Kidney (tissue), 14 donors: Measurements from ENCODE around the gene ENTPD1. TPM values are rescaled to one million over a fixed set of nuclear protein-coding genes. Genes with fewer than 3 reads are reported as not detected.
A peak's percentile ranks its signal among the peaks of the same experiment; 100 is the strongest.

Experiments
- DNase-seq, 5 donors: peaks; one replicate each; pipeline ENCODE4 v3.0.0-alpha.2; 2013 to 2020
- FAIRE-seq: peaks from 2 replicates; lab custom pipeline; 2012; peaks lifted over from hg19 to GRCh38; lab: Jason Lieb, UNC
- H3K27ac ChIP-seq, 2 donors: one replicate each; pipeline ENCODE4 v1.7.0; 2013; ENCODE audit warnings: low read depth in 2 of 2, low read length in 2 of 2, inconsistent platforms in 1 of 2
- H3K27me3 ChIP-seq: one replicate; pipeline ENCODE4 v1.7.1; 2013; ENCODE audit warnings: low read length, inconsistent platforms; ENCODE audit not compliant: control insufficient read depth, insufficient read depth
- H3K36me3 ChIP-seq, 3 donors: one replicate each; pipeline versions ENCODE4 v1.7.0 to v1.7.1; 2013; ENCODE audit warnings: low read length in 3 of 3, control low read depth in 1 of 3, inconsistent platforms in 1 of 3; ENCODE audit not compliant: insufficient read depth in 3 of 3, control insufficient read depth in 2 of 3
- H3K4me1 ChIP-seq, 3 donors: one replicate each; pipeline versions ENCODE4 v1.7.0 to v1.7.1; 2013; ENCODE audit warnings: low read length in 3 of 3, inconsistent platforms in 1 of 3, low read depth in 1 of 3; ENCODE audit not compliant: control insufficient read depth in 2 of 3, insufficient read depth in 2 of 3
- H3K4me3 ChIP-seq, 3 donors: one replicate each; pipeline versions ENCODE4 v1.7.0 to v1.8.1; 2013; ENCODE audit warnings: low read length in 3 of 3, control low read depth in 1 of 3, inconsistent platforms in 1 of 3
- H3K9ac ChIP-seq, 3 donors: one replicate each; pipeline versions ENCODE4 v1.7.0 to v1.7.1; 2013; ENCODE audit warnings: low read length in 3 of 3, control low read depth in 1 of 3, inconsistent platforms in 1 of 3
- H3K9me3 ChIP-seq, 3 donors: one replicate each; pipeline versions ENCODE4 v1.7.0 to v1.7.1; 2013; ENCODE audit warnings: low read length in 3 of 3, control low read depth in 1 of 3, inconsistent platforms in 1 of 3; ENCODE audit not compliant: control insufficient read depth in 2 of 3, insufficient read depth in 1 of 3
- CTCF ChIP-seq: IDR thresholded peaks from 3 replicates; pipeline ENCODE4 v1.5.1; 2012; ENCODE audit warnings: mild to moderate bottlenecking, moderate library complexity, borderline replicate concordance; ENCODE audit not compliant: insufficient read depth; ENCODE audit errors: extremely low read depth
- intact Hi-C: fragments of 100-400 bp; cut with DNase I; formaldehyde crosslinking; loops from one replicate; pipeline ENCODE4 v1.11.1; 2022
- polyA plus RNA-seq: library from polyadenylated mRNA; stranded (reverse); fragments of 350-450 nt; fragmentation: Illumina TruSeq; extraction: RNeasy Lipid Tissue Mini Kit (QIAGEN cat#74804); gene quantifications from one replicate; pipeline ENCODE4 v1.2.3, GENCODE V29; 2014; ENCODE audit warnings: low read depth, low replicate concordance; ENCODE audit not compliant: insufficient read depth
- total RNA-seq: library from RNA; stranded (reverse); fragmentation: NEBNext Ultra II Directional; extraction: Animal tissue kit (Norgen Biotek cat#: 25700); gene quantifications from one replicate; pipeline ENCODE4 v1.2.1, GENCODE V29; 2021
- donor health status: control.
- donor health status: control.
- donor health status: control.
- donor health status: control.
- donor health status: control.
- donor health status: DM: yes; HTN: yes; CAD: no.
- donor health status: Normal renal cell carcinoma (clear cell type).

ENTPD1 gene
- total and polyA plus RNA-seq, 2 donors from 2014 or later: 5.2 to 36.6 TPM

- Histone ChIP-seq H3K4me1 (no peaks in the 10 kb centered on the region), H3K4me3 (peak overlapping the region in 2 of 3 donors; percentile 26 to 51), H3K9ac (peak overlapping the region in 1 of 3 donors; percentile 20), H3K36me3 (no peaks in the 10 kb centered on the region), H3K27ac (peak overlapping the region in 1 of 2 donors; percentile 63), H3K9me3 (no peaks in the 10 kb centered on the region), H3K27me3 (no peaks in the 10 kb centered on the region)
- FAIRE-seq: no peak
- intact Hi-C loops: no loop called here
- no peak for TF ChIP-seq CTCF
- DNase-seq: peak in 3 of 5 donors; percentile 23 to 63 (median 56)
Observed at GRCh38 chr10:95755511-95756004, 405 bp upstream of the ENTPD1 start.

- DNase-seq: peak in 1 of 5 donors; percentile 4
- no peaks in the 10 kb centered on the region for H3K9me3 ChIP-seq
- no peaks in the 10 kb centered on the region for H3K27me3 ChIP-seq
- TF ChIP-seq CTCF: no peak
- intact Hi-C loops: no loop called here
- peak overlapping the region in 1 of 2 donors; percentile 1 for H3K27ac ChIP-seq
- peak overlapping the region; percentile 26 to 51 (median 42) for H3K4me3 ChIP-seq
- H3K9ac ChIP-seq: peak overlapping the region in 1 of 3 donors; percentile 10
- FAIRE-seq: no peak
- H3K36me3 ChIP-seq: no peaks in the 10 kb centered on the region
- H3K4me1 ChIP-seq: peaks cover 0 to 3% (median 0%) of the 10 kb centered on the region in 3 donors
Observed at GRCh38 chr10:95756809-95757684, 1.1 kb downstream of the ENTPD1 start.

GRCh38 chr10:95758351-95759025, 2.5 kb downstream of the ENTPD1 start:
- no peaks in the 10 kb centered on the region for H3K9me3 ChIP-seq
- TF ChIP-seq CTCF: no peak
- H3K4me3 ChIP-seq: no peak overlapping the region
- H3K4me1 ChIP-seq: peaks cover 0 to 3% (median 0%) of the 10 kb centered on the region in 3 donors
- intact Hi-C loops: no loop called here
- DNase-seq: no peak
- no peak overlapping the region for H3K27ac ChIP-seq
- H3K9ac ChIP-seq: no peak overlapping the region
- no peak for FAIRE-seq
- no peaks in the 10 kb centered on the region for H3K36me3 ChIP-seq
- H3K27me3 ChIP-seq: no peaks in the 10 kb centered on the region
